Suprapubic skin (tissue), 4 donors: ENCODE results near the gene CACNA1G. TPM values are rescaled to one million over a fixed set of nuclear protein-coding genes. Genes with fewer than 3 reads are reported as not detected.

Source experiments
- DNase-seq, 2 donors: peaks; one replicate each; pipeline ENCODE4 v3.0.0-alpha.2; 2019; ENCODE audit warnings: low spot score in 2 of 2
- H3K27ac ChIP-seq: fragments of 200-600 bp; sonication (generic); one replicate; pipeline ENCODE4 v1.5.1; 2019
- H3K27me3 ChIP-seq: fragments of 200-600 bp; sonication (generic); one replicate; pipeline ENCODE4 v1.5.1; 2019
- H3K36me3 ChIP-seq: fragments of 200-600 bp; sonication (generic); one replicate; pipeline ENCODE4 v1.5.1; 2019
- H3K4me1 ChIP-seq: fragments of 200-600 bp; sonication (generic); one replicate; pipeline ENCODE4 v1.5.1; 2019
- H3K4me3 ChIP-seq: fragments of 200-600 bp; sonication (generic); one replicate; pipeline ENCODE4 v1.5.1; 2019; ENCODE audit warnings: mild to moderate bottlenecking
- H3K9me3 ChIP-seq: fragments of 200-600 bp; sonication (generic); one replicate; pipeline ENCODE4 v1.5.1; 2019
- CTCF ChIP-seq, 2 donors: fragments of 200-600 bp in 1 of 2; fragments of 450-650 bp in 1 of 2; sonication (generic) in 1 of 2; IDR thresholded peaks; one replicate each; pipeline ENCODE4 v1.5.1; 2016 to 2019; ENCODE audit warnings: antibody characterized with exemption in 2 of 2, mild to moderate bottlenecking in 1 of 2, moderate library complexity in 1 of 2
- EP300 ChIP-seq: sonication (generic); formaldehyde crosslinking; IDR thresholded peaks from one replicate; pipeline ENCODE4 v1.6.1; 2017; ENCODE audit warnings: antibody characterized with exemption
- POLR2A ChIP-seq, 2 donors: fragments of 450-650 bp; IDR thresholded peaks; one replicate each; pipeline ENCODE4 v1.6.1; 2017; ENCODE audit warnings: antibody characterized with exemption in 2 of 2, mild to moderate bottlenecking in 2 of 2, moderate library complexity in 2 of 2
- POLR2AphosphoS5 ChIP-seq, 3 donors: sonication (generic); formaldehyde crosslinking; IDR thresholded peaks; one replicate each; pipeline ENCODE4 v1.6.1; 2017; ENCODE audit warnings: antibody characterized with exemption in 3 of 3
- WGBS: methylation state at CpG from one replicate; pipeline ENCODE4 v1.1.5; 2018; 5-methylcytosine and 5-hydroxymethylcytosine counted together
- total RNA-seq, 4 donors: library from RNA; depleted of rRNA; stranded (reverse); fragments of >200 nt; gene quantifications; one replicate each; pipeline ENCODE4 v1.1.0, GENCODE V29; 2016

CACNA1G gene
- total RNA-seq, 4 donors from 2014 or later, result 1.1 to 9.9 (median 2.7) TPM

GRCh38 chr17:50566886-50567285, 6.4 kb downstream of the CACNA1G start:
- H3K9me3 ChIP-seq, result no peaks in the 10 kb centered on the region
- TF ChIP-seq EP300, result no peak
- no peak for TF ChIP-seq POLR2AphosphoS5 (IDR thresholded peaks at IDR 0.05)
- no peak for TF ChIP-seq POLR2A (IDR thresholded peaks at IDR 0.05)
- no peak for TF ChIP-seq CTCF (IDR thresholded peaks at IDR 0.05)
- DNase-seq, result no peak
- WGBS, result 30% methylated on average over 2 of the region's 2 CpGs
- peaks cover 21% of the 10 kb centered on the region for H3K27me3 ChIP-seq
- no peak overlapping the region for H3K27ac ChIP-seq
- no peaks in the 10 kb centered on the region for H3K36me3 ChIP-seq
- H3K4me1 ChIP-seq, result peaks cover 30% of the 10 kb centered on the region
- no peak overlapping the region for H3K4me3 ChIP-seq

- Histone ChIP-seq H3K36me3 (no peaks in the 10 kb centered on the region), H3K4me3 (no peak overlapping the region), H3K27me3 (peaks cover 3% of the 10 kb centered on the region), H3K9me3 (no peaks in the 10 kb centered on the region), H3K27ac (no peak overlapping the region), H3K4me1 (peaks cover 15% of the 10 kb centered on the region)
- TF ChIP-seq POLR2AphosphoS5 (IDR thresholded peaks at IDR 0.05) (no peak), EP300 (no peak), POLR2A (IDR thresholded peaks at IDR 0.05) (no peak)
- 70% methylated on average over 6 of the region's 12 CpGs for WGBS
- no peak for DNase-seq
Measured at GRCh38 chr17:50568659-50569058, 8.1 kb downstream of the CACNA1G start.

- H3K4me3 ChIP-seq, result no peak overlapping the region
- TF ChIP-seq CTCF (IDR thresholded peaks at IDR 0.05) (no peak), POLR2A (IDR thresholded peaks at IDR 0.05) (no peak), EP300 (no peak), POLR2AphosphoS5 (IDR thresholded peaks at IDR 0.05) (no peak)
- H3K27ac ChIP-seq, result no peak overlapping the region
- H3K27me3 ChIP-seq, result peaks cover 3% of the 10 kb centered on the region
- no peak for DNase-seq
- peaks cover 12% of the 10 kb centered on the region for H3K4me1 ChIP-seq
- no peaks in the 10 kb centered on the region for H3K36me3 ChIP-seq
- H3K9me3 ChIP-seq, result no peaks in the 10 kb centered on the region
- 96% methylated on average over 7 of the region's 7 CpGs for WGBS
Measured at GRCh38 chr17:50569592-50569991, 9.1 kb downstream of the CACNA1G start.

- WGBS, result 94% methylated on average over 8 of the region's 8 CpGs
- no peaks in the 10 kb centered on the region for H3K9me3 ChIP-seq
- no peak overlapping the region for H3K27ac ChIP-seq
- DNase-seq, result no peak
- no peaks in the 10 kb centered on the region for H3K36me3 ChIP-seq
- TF ChIP-seq POLR2A (IDR thresholded peaks at IDR 0.05) (no peak), EP300 (no peak), POLR2AphosphoS5 (IDR thresholded peaks at IDR 0.05) (no peak), CTCF (IDR thresholded peaks at IDR 0.05) (no peak)
- peaks cover 8% of the 10 kb centered on the region for H3K4me1 ChIP-seq
- no peak overlapping the region for H3K4me3 ChIP-seq
- peaks cover 3% of the 10 kb centered on the region for H3K27me3 ChIP-seq
Measured at GRCh38 chr17:50570032-50570431, 9.5 kb downstream of the CACNA1G start.

- H3K27ac ChIP-seq, result no peak overlapping the region
- H3K4me3 ChIP-seq, result no peak overlapping the region
- peaks cover 3% of the 10 kb centered on the region for H3K4me1 ChIP-seq
- WGBS, result 79% methylated on average over 6 of the region's 7 CpGs
- DNase-seq, result no peak
- no peaks in the 10 kb centered on the region for H3K9me3 ChIP-seq
- peaks cover under 1% of the 10 kb centered on the region for H3K27me3 ChIP-seq
- no peaks in the 10 kb centered on the region for H3K36me3 ChIP-seq
- no peak for TF ChIP-seq POLR2A (IDR thresholded peaks at IDR 0.05)
- TF ChIP-seq POLR2AphosphoS5 (IDR thresholded peaks at IDR 0.05), result no peak
- no peak for TF ChIP-seq EP300
- no peak for TF ChIP-seq CTCF (IDR thresholded peaks at IDR 0.05)
Measured at GRCh38 chr17:50570528-50570927, 10.0 kb downstream of the CACNA1G start.

GRCh38 chr17:50571681-50572080, 11.2 kb downstream of the CACNA1G start:
- no peaks in the 10 kb centered on the region for H3K4me1 ChIP-seq
- H3K36me3 ChIP-seq, result no peaks in the 10 kb centered on the region
- H3K4me3 ChIP-seq, result no peak overlapping the region
- H3K27me3 ChIP-seq, result no peaks in the 10 kb centered on the region
- no peak for DNase-seq
- WGBS, result 83% methylated on average over 7 of the region's 19 CpGs
- no peaks in the 10 kb centered on the region for H3K9me3 ChIP-seq
- no peak overlapping the region for H3K27ac ChIP-seq
- TF ChIP-seq EP300, result no peak
- TF ChIP-seq CTCF (IDR thresholded peaks at IDR 0.05), result no peak
- no peak for TF ChIP-seq POLR2A (IDR thresholded peaks at IDR 0.05)
- TF ChIP-seq POLR2AphosphoS5 (IDR thresholded peaks at IDR 0.05), result no peak
